Activated T-cell treated with anti-CD3 and anti-CD28 coated beads, Interleukin-2, amount 50 U/mL, for 4 hours (primary cell): ENCODE measurements around the gene PEX14. TPM values are rescaled to one million over a fixed set of nuclear protein-coding genes. Genes with fewer than 3 reads are reported as not detected.

Experiments used
- ATAC-seq, 2 donors: fragments of 200-7000 bp; cut with Tn5 transposase; one replicate each; pipeline ENCODE4 v1.10.0; 2021
- DNase-seq: peaks from one replicate; pipeline ENCODE4 v3.0.0-alpha.2; 2020
- H3K27me3 Mint-ChIP-seq: one replicate; pipeline ENCODE4 v1.8.0; 2021; ENCODE audit warnings: low read depth, mixed read lengths
- H3K36me3 Mint-ChIP-seq: one replicate; pipeline ENCODE4 v1.8.0; 2022; ENCODE audit warnings: mixed read lengths; ENCODE audit not compliant: insufficient read depth
- H3K4me1 Mint-ChIP-seq: one replicate; pipeline ENCODE4 v1.8.0; 2021; ENCODE audit warnings: low read depth, mixed read lengths
- H3K4me3 Mint-ChIP-seq: one replicate; pipeline ENCODE4 v1.8.0; 2021; ENCODE audit warnings: mild to moderate bottlenecking, moderate library complexity, mixed read lengths
- H3K9me3 Mint-ChIP-seq: one replicate; pipeline ENCODE4 v1.8.0; 2021; ENCODE audit warnings: mixed read lengths
- total RNA-seq, 3 donors: library from RNA; stranded (reverse); gene quantifications; one replicate each; pipeline ENCODE4 v1.2.1, GENCODE V29; 2021

Gene PEX14
- total RNA-seq, 3 donors from 2014 or later = 21.6 to 23.4 (median 22.2) TPM

DNA sequence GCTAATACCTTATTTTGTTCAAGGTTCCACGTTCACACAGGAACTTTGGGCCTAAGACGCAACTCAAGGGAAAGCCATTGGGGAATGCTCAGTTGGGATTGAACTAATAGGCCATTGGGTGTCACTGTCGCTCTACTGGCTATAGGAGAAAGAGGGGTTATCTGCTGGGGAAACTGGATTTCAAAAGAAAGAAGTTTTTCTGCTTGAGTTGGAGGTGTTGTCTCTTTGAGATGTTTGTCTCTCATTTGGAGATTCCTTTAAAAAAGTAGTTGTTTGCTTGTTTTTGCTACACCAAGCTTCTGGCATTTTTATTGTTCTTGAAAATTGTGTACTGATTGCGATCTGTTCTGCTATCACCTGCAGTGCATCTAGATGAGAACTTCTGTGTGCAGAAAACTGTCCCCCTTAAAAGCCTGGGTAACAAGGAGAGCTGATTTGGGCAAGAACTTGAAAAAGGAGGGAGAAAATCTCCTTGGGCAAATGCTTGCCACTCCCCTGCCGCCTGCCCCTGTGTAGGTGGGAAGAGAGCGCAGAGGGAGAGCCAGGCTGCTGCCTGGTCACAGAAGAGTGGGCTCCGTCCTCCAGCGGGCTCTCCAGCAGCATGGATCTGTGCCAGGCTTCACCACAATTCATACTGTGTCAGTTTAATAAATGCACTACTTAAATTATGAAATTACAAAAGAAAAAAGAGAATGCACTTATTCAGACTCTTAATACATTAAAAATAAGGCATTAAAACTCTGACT, 39.9 kb downstream of the PEX14 start:
- DNase-seq (no peak), ATAC-seq (no peak)
- Mint-ChIP-seq H3K4me1 (peaks cover 84% of the 10 kb centered on the region), H3K36me3 (peaks cover 8% of the 10 kb centered on the region), H3K27me3 (no peaks in the 10 kb centered on the region), H3K4me3 (no peak overlapping the region), H3K9me3 (no peaks in the 10 kb centered on the region)

DNA sequence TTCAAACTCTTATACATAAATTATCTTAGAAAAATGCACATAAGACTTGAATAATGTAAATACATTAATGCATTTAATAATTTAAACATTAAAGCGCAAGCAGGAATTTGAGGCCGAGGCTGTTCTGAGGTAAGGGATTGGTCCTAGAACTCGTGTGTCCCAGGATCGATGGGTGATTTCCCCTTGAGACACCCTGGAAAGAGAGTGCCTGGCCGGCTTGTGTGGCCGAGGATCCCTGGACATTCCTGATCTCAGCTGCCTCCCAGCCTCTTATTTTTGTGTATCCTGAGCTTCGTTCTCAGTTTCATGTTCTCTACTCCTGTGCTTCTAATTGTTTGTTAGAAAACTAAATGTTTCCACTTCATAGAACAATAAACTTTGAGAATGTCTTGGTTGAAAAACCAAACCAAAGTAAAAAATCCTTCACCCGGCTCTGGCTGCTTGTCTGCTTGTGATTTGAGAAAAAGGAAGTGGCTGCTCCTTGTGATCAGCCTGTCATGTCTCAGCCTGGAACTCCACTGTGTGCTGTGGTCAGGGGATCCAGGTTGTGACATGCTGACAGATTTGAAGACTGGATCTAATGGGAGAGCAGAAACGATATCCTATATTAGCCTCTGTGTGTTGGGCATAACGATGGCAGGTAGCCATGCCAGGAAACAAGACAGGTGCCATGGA, 40.7 kb downstream of the PEX14 start:
- peaks cover 10% of the 10 kb centered on the region for H3K36me3 Mint-ChIP-seq
- no peak for DNase-seq
- ATAC-seq = no peak
- no peaks in the 10 kb centered on the region for H3K9me3 Mint-ChIP-seq
- peaks cover 76% of the 10 kb centered on the region for H3K4me1 Mint-ChIP-seq
- H3K4me3 Mint-ChIP-seq = no peak overlapping the region
- H3K27me3 Mint-ChIP-seq = no peaks in the 10 kb centered on the region

DNA sequence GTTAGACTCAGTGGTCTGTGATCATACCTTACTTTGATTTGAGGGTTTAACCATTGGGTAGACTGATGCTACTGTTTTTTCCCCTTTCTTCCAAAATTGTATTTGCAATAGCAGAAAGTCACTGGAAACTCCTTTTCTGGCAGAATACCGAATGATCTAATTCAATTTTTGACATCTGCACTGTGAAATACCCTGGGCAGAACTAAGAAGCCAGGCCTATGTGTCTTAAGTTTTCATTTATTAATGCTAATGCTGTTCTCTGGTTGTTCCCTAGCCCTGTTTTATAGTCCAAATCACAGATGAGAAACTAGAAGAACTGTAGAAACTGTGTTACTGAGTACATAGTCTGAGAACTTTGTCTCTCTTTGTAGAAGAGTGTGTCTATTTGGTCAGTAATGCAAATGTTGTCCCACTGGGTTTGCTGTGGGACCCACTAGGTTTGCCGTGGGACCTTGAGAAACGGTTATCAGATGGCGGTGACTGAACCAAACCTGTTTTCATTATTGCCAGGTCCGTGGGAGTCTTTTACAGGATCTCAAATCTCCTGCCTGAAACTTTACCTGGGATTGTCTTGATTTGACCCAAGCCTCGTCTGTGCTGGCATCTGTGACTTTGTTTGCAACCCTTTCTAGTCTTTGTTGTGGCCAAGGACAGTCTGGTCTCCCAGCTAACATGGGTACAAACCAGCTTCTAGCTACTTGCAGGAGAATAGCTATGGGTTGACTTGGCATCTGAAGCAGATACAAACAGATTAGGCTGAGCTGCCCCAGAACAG, 41.4 kb downstream of the PEX14 start:
- Mint-ChIP-seq H3K36me3 (peaks cover 13% of the 10 kb centered on the region), H3K4me3 (no peak overlapping the region), H3K27me3 (no peaks in the 10 kb centered on the region), H3K9me3 (no peaks in the 10 kb centered on the region), H3K4me1 (peaks cover 73% of the 10 kb centered on the region)
- no peak for ATAC-seq
- no peak for DNase-seq

DNA sequence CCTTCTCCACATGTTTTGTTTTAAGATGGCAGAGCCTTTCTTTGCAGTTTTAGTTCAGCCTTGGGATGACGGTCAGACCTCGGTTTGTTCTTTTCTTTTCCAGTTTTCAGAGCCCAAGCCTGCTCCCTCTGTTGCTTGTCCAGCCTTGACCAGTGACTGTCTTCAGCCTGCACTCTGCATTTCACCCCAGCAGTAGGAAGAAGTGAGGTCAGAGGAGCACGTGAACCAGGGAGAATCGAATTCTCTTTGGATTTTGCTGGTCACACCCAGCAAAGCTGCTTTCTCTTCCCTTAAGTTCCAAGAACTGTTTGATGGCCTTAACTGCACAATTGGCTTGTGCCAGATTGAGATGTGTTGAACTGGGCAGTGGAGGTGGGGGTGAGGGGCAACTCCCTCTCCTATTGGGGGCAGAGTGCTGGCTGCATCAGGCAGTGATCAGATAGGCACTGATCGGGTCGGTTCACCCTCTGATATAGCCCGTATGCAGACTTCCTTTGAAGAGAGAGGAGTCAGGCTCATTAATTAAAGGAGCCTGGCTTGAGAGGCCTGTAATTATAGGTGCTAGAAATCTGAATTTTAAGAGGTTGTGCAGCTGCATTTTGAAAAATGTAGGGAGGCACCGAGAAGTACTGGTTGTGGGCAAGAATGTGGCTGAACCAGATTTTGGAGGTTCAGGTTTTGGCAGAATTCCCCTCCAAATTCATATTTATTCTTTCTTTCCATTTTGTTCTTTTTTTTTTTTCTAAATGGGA, 42.4 kb downstream of the PEX14 start:
- no peak overlapping the region for H3K4me3 Mint-ChIP-seq

DNA sequence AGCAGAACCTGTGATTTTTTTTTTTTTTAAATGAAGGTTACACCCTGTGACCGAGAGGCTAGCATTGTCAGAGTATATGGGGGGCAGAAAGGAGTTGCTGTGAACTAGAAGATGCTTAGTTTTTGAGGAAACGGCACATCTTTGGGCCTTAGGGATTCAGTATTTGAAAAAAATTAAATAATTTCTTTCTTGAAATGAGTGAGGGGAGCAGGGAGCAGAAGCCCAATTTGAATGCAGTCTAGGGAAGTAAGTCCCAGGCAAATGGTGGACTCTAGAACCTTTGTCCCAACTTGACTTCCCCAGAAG, 42.9 kb downstream of the PEX14 start:
- peaks cover 18% of the 10 kb centered on the region for H3K36me3 Mint-ChIP-seq
- no peaks in the 10 kb centered on the region for H3K27me3 Mint-ChIP-seq
- H3K4me1 Mint-ChIP-seq = peaks cover 73% of the 10 kb centered on the region
- ATAC-seq = no peak
- no peak overlapping the region for H3K4me3 Mint-ChIP-seq
- no peaks in the 10 kb centered on the region for H3K9me3 Mint-ChIP-seq
- no peak for DNase-seq

More for the DNA sequence above, 42.4 kb downstream of the PEX14 start:
- Mint-ChIP-seq H3K4me1 (peaks cover 73% of the 10 kb centered on the region), H3K27me3 (no peaks in the 10 kb centered on the region), H3K9me3 (no peaks in the 10 kb centered on the region), H3K36me3 (peaks cover 18% of the 10 kb centered on the region)
- ATAC-seq = no peak
- DNase-seq = no peak

DNA sequence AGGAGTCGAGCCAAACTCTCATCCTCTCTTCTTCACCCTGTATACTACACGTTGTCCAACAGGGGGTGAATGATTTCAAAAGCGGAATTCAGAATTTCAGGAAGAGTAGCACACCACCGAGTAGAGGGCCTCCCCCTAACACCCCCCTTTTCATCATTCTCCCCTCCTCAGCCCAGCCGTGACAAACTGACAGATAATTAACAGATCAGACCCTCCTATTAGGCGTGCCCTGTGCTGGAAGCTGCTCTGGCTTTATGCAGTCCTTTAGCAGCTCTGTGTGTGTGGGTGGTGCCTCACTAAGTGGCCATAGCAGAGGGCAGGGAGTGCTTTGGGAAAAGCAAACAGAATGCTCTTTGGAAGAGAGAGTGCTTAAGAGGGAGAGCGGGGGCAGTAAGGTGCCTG, 44.3 kb downstream of the PEX14 start:
- DNase-seq (no peak), ATAC-seq (no peak)
- no peaks in the 10 kb centered on the region for H3K9me3 Mint-ChIP-seq
- H3K4me1 Mint-ChIP-seq = peaks cover 65% of the 10 kb centered on the region
- H3K36me3 Mint-ChIP-seq = peaks cover 19% of the 10 kb centered on the region
- no peaks in the 10 kb centered on the region for H3K27me3 Mint-ChIP-seq
- no peak overlapping the region for H3K4me3 Mint-ChIP-seq

DNA sequence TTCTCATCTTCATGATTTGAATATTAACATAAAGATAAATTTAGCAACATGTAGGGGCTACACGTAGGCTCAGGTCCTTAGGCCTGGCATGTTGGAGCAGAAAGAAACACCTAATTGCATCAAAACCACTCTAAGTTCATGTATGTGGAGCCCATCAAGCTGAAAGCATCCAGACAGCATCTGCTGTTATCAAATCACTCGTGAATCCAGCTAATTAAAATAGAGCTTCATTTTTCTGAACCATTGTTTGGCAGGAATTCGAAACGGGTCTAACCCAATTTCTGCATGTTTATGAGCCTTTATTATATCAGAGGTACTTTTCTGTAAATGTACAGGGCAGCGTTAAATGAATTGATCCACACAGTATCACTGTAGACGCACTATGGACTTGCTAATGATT, 45.7 kb downstream of the PEX14 start:
- Mint-ChIP-seq H3K9me3 (no peaks in the 10 kb centered on the region), H3K4me3 (no peak overlapping the region), H3K27me3 (no peaks in the 10 kb centered on the region), H3K4me1 (peaks cover 62% of the 10 kb centered on the region), H3K36me3 (peaks cover 29% of the 10 kb centered on the region)
- DNase-seq (no peak), ATAC-seq (no peak)

DNA sequence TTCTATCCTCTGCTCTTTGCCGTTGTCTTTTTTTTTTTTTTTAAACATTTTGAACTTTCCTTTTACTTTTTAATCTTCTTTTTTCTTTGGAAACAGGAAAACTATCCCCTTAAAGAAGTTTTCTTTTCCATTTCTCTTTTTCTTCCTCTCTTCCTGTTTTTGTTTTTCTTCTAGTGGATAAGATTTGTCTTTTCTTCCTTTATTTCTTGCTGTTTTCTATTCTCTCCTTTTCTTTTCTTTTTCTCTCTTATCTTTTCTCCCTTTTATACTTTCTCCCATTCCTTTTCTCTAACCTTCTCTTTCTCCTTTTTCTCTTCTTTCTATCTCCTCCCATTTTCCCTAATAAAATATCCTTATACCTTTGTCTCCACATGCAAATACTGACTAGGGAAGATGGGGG, 46.2 kb downstream of the PEX14 start:
- ATAC-seq (no peak), DNase-seq (no peak)
- Mint-ChIP-seq H3K9me3 (no peaks in the 10 kb centered on the region), H3K4me3 (no peak overlapping the region), H3K27me3 (no peaks in the 10 kb centered on the region), H3K4me1 (peaks cover 57% of the 10 kb centered on the region), H3K36me3 (peaks cover 29% of the 10 kb centered on the region)

DNA sequence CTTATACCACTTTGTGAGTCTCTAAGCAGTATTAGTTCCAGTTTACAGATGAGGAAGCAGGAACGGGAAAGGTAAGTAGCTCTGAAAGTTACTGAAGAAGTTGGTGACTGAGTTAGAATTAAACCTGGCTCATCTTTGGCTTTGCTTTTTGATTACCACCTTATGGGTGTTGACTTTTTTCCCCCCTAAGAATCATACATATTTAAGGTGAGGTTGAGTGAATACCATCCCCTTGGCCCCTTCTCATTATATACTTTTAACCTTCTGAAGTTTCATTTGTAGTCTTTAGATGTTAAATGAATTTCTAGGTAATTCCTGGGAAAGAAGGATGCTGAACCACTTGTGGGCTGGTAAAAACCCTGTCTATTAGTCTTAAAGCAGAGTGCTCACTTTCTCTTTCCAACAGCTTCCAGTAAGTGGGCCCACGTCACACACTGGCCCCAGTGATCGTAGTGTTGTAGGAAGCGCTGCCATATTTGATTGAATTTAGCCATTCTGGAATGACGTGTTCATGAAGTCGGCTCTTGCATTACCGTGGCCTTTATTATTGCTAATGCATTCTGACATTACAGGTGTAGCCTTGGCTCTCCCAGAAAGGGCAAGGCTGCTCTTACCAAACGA, 46.9 kb downstream of the PEX14 start:
- Mint-ChIP-seq H3K4me1 (peaks cover 51% of the 10 kb centered on the region), H3K9me3 (no peaks in the 10 kb centered on the region), H3K4me3 (no peak overlapping the region), H3K27me3 (no peaks in the 10 kb centered on the region), H3K36me3 (peaks cover 29% of the 10 kb centered on the region)
- ATAC-seq (peak in 1 of 2 donors; percentile 51), DNase-seq (no peak)

DNA sequence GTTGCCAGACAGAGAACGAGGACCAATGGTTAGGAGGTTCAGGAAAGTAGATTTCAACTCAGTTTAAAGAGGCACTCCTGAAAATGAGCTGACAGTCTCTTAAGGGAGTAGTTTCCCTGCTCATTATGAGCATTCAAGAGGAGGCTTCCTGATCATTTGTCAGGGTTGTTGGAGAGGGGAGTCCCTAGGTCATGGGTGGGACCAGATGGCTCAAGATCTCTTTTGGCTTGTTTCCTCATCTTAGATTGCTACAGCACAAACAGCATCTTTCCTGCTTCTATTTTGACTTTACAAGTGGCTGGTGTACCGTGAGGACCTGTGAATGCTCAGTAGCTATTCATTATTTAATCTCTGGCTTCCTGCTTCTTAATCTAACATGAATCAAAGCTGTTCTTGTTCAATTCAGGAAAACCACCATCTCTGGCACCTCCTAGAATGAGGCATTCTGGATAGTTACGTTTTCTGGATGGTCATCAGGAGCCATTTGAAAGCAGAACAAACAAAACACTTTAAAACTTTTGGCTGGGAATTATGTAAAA, 47.6 kb downstream of the PEX14 start:
- DNase-seq (no peak), ATAC-seq (no peak)
- Mint-ChIP-seq H3K4me1 (peaks cover 43% of the 10 kb centered on the region), H3K27me3 (no peaks in the 10 kb centered on the region), H3K4me3 (no peak overlapping the region), H3K36me3 (peaks cover 29% of the 10 kb centered on the region), H3K9me3 (no peaks in the 10 kb centered on the region)

DNA sequence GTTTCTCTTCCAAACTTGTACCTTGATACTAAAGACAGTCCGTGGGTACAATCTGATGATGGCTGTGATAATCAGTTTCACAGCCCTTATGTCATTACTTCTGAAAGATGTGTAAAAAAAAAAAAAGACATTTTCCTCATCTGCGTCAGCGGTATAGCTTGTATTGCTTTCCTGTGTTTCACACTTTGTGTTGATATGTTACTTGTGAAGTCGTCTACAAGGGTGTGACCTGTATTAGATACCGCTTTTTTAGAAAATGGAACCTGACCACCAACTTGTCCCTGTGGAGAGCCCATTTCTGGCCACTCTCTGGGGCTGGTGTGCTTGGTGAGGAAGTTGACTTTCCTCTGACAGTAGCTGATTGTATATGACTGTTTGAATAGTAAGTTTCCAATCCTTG, 50.5 kb downstream of the PEX14 start:
- H3K4me3 Mint-ChIP-seq = no peak overlapping the region
- H3K9me3 Mint-ChIP-seq = no peaks in the 10 kb centered on the region
- no peaks in the 10 kb centered on the region for H3K27me3 Mint-ChIP-seq
- peaks cover 36% of the 10 kb centered on the region for H3K4me1 Mint-ChIP-seq
- DNase-seq = no peak
- ATAC-seq = peak in 1 of 2 donors; percentile 41
- H3K36me3 Mint-ChIP-seq = peaks cover 21% of the 10 kb centered on the region

DNA sequence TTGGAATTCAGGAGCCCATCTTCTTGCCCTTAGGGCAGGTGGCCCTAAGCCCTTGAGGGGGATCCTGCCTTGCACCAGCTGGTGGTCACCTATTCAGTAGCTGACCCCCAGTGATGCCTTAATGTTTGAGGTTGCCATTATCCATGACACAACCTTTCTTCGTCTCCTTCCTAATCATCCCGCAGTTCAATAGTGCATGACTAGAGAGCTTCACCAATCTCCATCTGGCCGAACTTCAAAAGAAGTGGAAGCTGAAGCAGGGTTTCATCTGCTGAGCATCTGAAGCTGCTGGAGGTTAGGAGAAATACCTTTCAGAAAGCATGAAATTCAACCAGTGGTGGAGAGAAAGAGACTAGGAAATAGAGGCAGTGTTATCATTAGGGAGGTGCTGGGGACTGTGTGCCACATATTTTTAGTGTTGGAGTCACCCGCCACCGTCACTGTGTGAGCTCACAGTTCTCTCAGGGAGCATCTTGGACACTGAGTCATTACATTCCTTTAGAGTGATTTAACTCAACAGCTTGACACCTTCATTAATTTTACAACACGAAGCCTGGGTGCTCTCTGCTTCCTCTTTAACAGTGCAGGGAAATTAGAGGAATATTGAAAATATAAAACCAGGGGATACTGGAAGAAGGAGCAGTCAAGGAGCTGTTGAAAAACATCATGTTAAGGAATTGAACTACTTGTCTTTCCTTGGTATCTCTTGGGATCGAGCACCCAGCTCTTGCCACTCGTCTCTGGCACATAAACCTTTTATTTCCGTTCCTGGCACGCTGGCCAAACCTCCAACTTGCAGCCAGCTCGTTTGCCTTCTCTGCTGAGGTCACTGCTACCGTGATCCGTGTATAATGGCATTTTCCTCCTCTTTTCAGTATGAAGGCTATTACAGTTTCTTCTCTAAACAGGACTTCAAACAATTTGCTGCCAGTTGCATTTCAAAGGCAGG, 53.6 kb downstream of the PEX14 start:
- ATAC-seq = no peak
- H3K4me3 Mint-ChIP-seq = no peak overlapping the region
- H3K27me3 Mint-ChIP-seq = no peaks in the 10 kb centered on the region
- peaks cover 17% of the 10 kb centered on the region for H3K4me1 Mint-ChIP-seq
- H3K36me3 Mint-ChIP-seq = peaks cover 15% of the 10 kb centered on the region
- no peak for DNase-seq
- no peaks in the 10 kb centered on the region for H3K9me3 Mint-ChIP-seq

DNA sequence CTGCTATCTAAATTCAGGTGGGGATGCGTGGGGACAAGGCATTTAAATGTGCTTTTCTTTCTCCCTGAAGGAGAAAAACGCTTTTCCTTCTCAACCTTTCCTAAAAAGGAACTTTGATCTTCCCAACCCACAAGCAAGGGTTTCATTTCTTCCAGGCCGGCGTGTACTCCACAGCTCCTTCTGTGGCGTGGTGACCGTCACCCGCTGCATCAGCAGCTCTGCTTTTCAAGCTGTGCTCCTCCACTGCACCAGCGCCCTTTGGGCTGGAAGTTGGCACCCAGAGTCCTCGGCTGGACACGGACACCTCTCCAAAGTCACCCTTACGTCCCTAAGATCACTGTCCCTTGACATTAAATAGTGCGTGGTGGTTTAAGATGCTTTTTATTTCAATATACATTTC, 54.3 kb downstream of the PEX14 start:
- Mint-ChIP-seq H3K4me1 (peaks cover 16% of the 10 kb centered on the region), H3K9me3 (no peaks in the 10 kb centered on the region), H3K27me3 (no peaks in the 10 kb centered on the region), H3K4me3 (no peak overlapping the region), H3K36me3 (peaks cover 13% of the 10 kb centered on the region)
- no peak for ATAC-seq
- DNase-seq = no peak
